HFF-Myc (cell line): ENCODE measurements around the gene DISC1.

ENCODE experiments used
- DNase-seq: peaks from one replicate; pipeline ENCODE4 v3.0.0-alpha.2; 2011; ENCODE audit warnings: low read depth; ENCODE audit errors: extremely low read depth
- H3K4me3 ChIP-seq: replicated peaks from 2 replicates; pipeline ENCODE4 v1.5.1; 2011; ENCODE audit warnings: low read depth, mild to moderate bottlenecking, control low read depth, low read length
- CTCF ChIP-seq: IDR thresholded peaks from 2 replicates; pipeline ENCODE4 v1.5.1; 2012; ENCODE audit warnings: mild to moderate bottlenecking, low read depth, low read length, control low read depth; ENCODE audit errors: missing control alignments

Gene DISC1

GRCh38 chr1:232048481-232048880 is 421.9 kb downstream of the DISC1 start:
- H3K4me3 ChIP-seq: no peak overlapping the region
- DNase-seq: no peak
- TF ChIP-seq CTCF: no peak

- TF ChIP-seq CTCF: no peak
Measured at GRCh38 chr1:232049335-232049734, 422.7 kb downstream of the DISC1 start.

GRCh38 chr1:232057217-232057895 is 430.8 kb downstream of the DISC1 start:
- no peak overlapping the region for H3K4me3 ChIP-seq
- DNase-seq: no peak
- TF ChIP-seq CTCF: no peak

More at GRCh38 chr1:232049335-232049734, 422.7 kb downstream of the DISC1 start:
- no peak overlapping the region for H3K4me3 ChIP-seq
- DNase-seq: no peak

GRCh38 chr1:232057896-232058274 is 431.3 kb downstream of the DISC1 start:
- no peak for DNase-seq
- no peak for TF ChIP-seq CTCF
- H3K4me3 ChIP-seq: no peak overlapping the region

GRCh38 chr1:232059726-232060374 is 433.3 kb downstream of the DISC1 start:
- DNase-seq: no peak
- no peak overlapping the region for H3K4me3 ChIP-seq
- TF ChIP-seq CTCF: no peak

- TF ChIP-seq CTCF: no peak
- H3K4me3 ChIP-seq: no peak overlapping the region
- DNase-seq: no peak
Measured at GRCh38 chr1:232062967-232063366, 436.4 kb downstream of the DISC1 start.

GRCh38 chr1:232066521-232066920 is 439.9 kb downstream of the DISC1 start:
- TF ChIP-seq CTCF: no peak
- no peak overlapping the region for H3K4me3 ChIP-seq
- DNase-seq: no peak
